NCI-H146 treated with DMSO at 0.1 percent for 48 hours (cell line): Measurements from ENCODE around the gene ELK3.
"Not testable (repeated sequence)": the region's sequence is repeated elsewhere in the genome, so short reads cannot be mapped to it uniquely, and the experiment has no call there.

ENCODE experiments used
- DNase-seq: peaks from one replicate; lab custom pipeline; 2025; ENCODE audit not compliant: unreplicated experiment; lab: John Stamatoyannopoulos, UW

ELK3 gene

GRCh38 chr12:96302687-96303310 is 108.6 kb downstream of the ELK3 start:
- no peak for DNase-seq

GRCh38 chr12:96303653-96304052 is 109.5 kb downstream of the ELK3 start:
- no peak for DNase-seq

GRCh38 chr12:96305665-96306064 is 111.5 kb downstream of the ELK3 start:
- no peak for DNase-seq

- DNase-seq = no peak
These were observed 114.7 kb downstream of the ELK3 start for GRCh38 chr12:96308881-96309280.

GRCh38 chr12:96310067-96310466 is 115.9 kb downstream of the ELK3 start:
- no peak for DNase-seq

- no peak for DNase-seq
These were observed 117.0 kb downstream of the ELK3 start for GRCh38 chr12:96311191-96311590.

- DNase-seq = no peak
These were observed 119.4 kb downstream of the ELK3 start for GRCh38 chr12:96313606-96314005.

GRCh38 chr12:96314723-96315122 is 120.5 kb downstream of the ELK3 start:
- DNase-seq = no peak

- DNase-seq = peak; percentile 30
These were observed 121.7 kb downstream of the ELK3 start for GRCh38 chr12:96315741-96316481.

GRCh38 chr12:96317801-96318200 is 123.6 kb downstream of the ELK3 start:
- not testable (repeated sequence) for DNase-seq
